ENCODE results near the gene ST6GALNAC1. TPM values are rescaled to one million over a fixed set of nuclear protein-coding genes. Genes with fewer than 3 reads are reported as not detected.
"Not testable (repeated sequence)": the region's sequence is repeated elsewhere in the genome, so short reads cannot be mapped to it uniquely, and the experiment has no call there.

The ST6GALNAC1 gene
- total and polyA plus RNA-seq, 2 experiments from 2014 or later = 17.7 to 27.6 TPM

- no peaks in the 10 kb centered on the region for H3K36me3 ChIP-seq (replicated peaks; ENCODE audit: insufficient read depth, low read depth)
- TF ChIP-seq EZH2phosphoT487 (IDR thresholded peaks at IDR 0.05; ENCODE audit: low read depth, severe bottlenecking, unreplicated experiment) (no peak), CTCF (IDR thresholded peaks at IDR 0.05; ENCODE audit: poor library complexity) (no peak), EZH2 (IDR thresholded peaks at IDR 0.05; ENCODE audit: borderline replicate concordance) (no peak)
- H3K27ac ChIP-seq = no peak overlapping the region
- no peaks in the 10 kb centered on the region for H3K4me1 ChIP-seq (ENCODE audit: insufficient read depth)
- no peaks in the 10 kb centered on the region for H3K79me2 ChIP-seq
- no peaks in the 10 kb centered on the region for H3K9me3 ChIP-seq (ENCODE audit: low read depth)
- H2AFZ ChIP-seq = no peak overlapping the region
- WGBS (ENCODE audit: low lambda C conversion rate, missing lambda C conversion rate) = 87% methylated on average over 2 of the region's 2 CpGs
- no peaks in the 10 kb centered on the region for H3K9me2 ChIP-seq (replicated peaks; ENCODE audit: insufficient read depth)
- H3K4me3 ChIP-seq = no peak overlapping the region
- no peaks in the 10 kb centered on the region for H4K20me1 ChIP-seq (ENCODE audit: insufficient read depth, poor library complexity, severe bottlenecking)
- H3K4me2 ChIP-seq = no peak overlapping the region
- no peaks in the 10 kb centered on the region for H3K27me3 ChIP-seq
- DNase-seq (ENCODE audit: low spot score) = no peak
Observed at GRCh38 chr17:76617838-76618237, 25.7 kb downstream of the ST6GALNAC1 start.

- Histone ChIP-seq H2AFZ (no peak overlapping the region), H3K4me3 (no peak overlapping the region), H3K4me1 (ENCODE audit: insufficient read depth) (no peaks in the 10 kb centered on the region), H3K9me2 (replicated peaks; ENCODE audit: insufficient read depth) (no peaks in the 10 kb centered on the region), H3K4me2 (no peak overlapping the region), H3K27ac (no peak overlapping the region), H4K20me1 (ENCODE audit: insufficient read depth, poor library complexity, severe bottlenecking) (no peaks in the 10 kb centered on the region), H3K36me3 (replicated peaks; ENCODE audit: insufficient read depth, low read depth) (no peaks in the 10 kb centered on the region), H3K79me2 (no peaks in the 10 kb centered on the region), H3K9me3 (ENCODE audit: low read depth) (no peaks in the 10 kb centered on the region), H3K27me3 (no peaks in the 10 kb centered on the region)
- TF ChIP-seq EZH2phosphoT487 (IDR thresholded peaks at IDR 0.05; ENCODE audit: low read depth, severe bottlenecking, unreplicated experiment) = no peak
- no peak for TF ChIP-seq CTCF (IDR thresholded peaks at IDR 0.05; ENCODE audit: poor library complexity)
- TF ChIP-seq EZH2 (IDR thresholded peaks at IDR 0.05; ENCODE audit: borderline replicate concordance) = no peak
- WGBS (ENCODE audit: low lambda C conversion rate, missing lambda C conversion rate) = 94% methylated on average over 25 of the region's 28 CpGs
- DNase-seq (ENCODE audit: low spot score) = no peak
Observed at GRCh38 chr17:76614912-76615617, 28.5 kb downstream of the ST6GALNAC1 start.

GRCh38 chr17:76614064-76614759 is 29.3 kb downstream of the ST6GALNAC1 start:
- H3K4me2 ChIP-seq; H3K9me2 ChIP-seq (replicated peaks; ENCODE audit: insufficient read depth); H3K4me3 ChIP-seq; DNase-seq (ENCODE audit: low spot score); H2AFZ ChIP-seq; H3K9me3 ChIP-seq (ENCODE audit: low read depth); H3K4me1 ChIP-seq (ENCODE audit: insufficient read depth); H3K79me2 ChIP-seq; H3K27me3 ChIP-seq; H4K20me1 ChIP-seq (ENCODE audit: insufficient read depth, poor library complexity, severe bottlenecking); H3K36me3 ChIP-seq (replicated peaks; ENCODE audit: insufficient read depth, low read depth): not testable (repeated sequence)
- 77% methylated on average over 13 of the region's 13 CpGs for WGBS (ENCODE audit: low lambda C conversion rate, missing lambda C conversion rate)
- peak overlapping the region; percentile 23 for H3K27ac ChIP-seq
